ENCODE data around the gene REM2. TPM values are rescaled to one million over a fixed set of nuclear protein-coding genes. Genes with fewer than 3 reads are reported as not detected.

The REM2 gene
- total RNA-seq, 2 experiments from 2014 or later = 1.5 to 5.7 TPM

- DNase-seq (ENCODE audit: low spot score) = no peak
- no peaks in the 10 kb centered on the region for H4K20me1 ChIP-seq (ENCODE audit: insufficient read depth, low read length)
- peaks cover 64% of the 10 kb centered on the region for H3K36me3 ChIP-seq (ENCODE audit: insufficient read depth, low read length)
- POLR2A ChIA-PET = no interaction called here
- H3K4me2 ChIP-seq (ENCODE audit: low read length) = no peak overlapping the region
- H3K27ac ChIP-seq (ENCODE audit: low read depth, low read length, poor library complexity, severe bottlenecking) = no peak overlapping the region
- peaks cover 6% of the 10 kb centered on the region; the same call in 1 of the 2 replicates for H3K79me2 ChIP-seq (ENCODE audit: insufficient read depth, low read depth, low read length)
- no peaks in the 10 kb centered on the region for H3K9me3 ChIP-seq (ENCODE audit: low read length)
- intact Hi-C loops (cut with micrococcal nuclease; ENCODE audit: unreplicated experiment) = no loop called here
- TF ChIP-seq EZH2phosphoT487 (IDR thresholded peaks at IDR 0.05; ENCODE audit: borderline replicate concordance, low read depth, low read length) = no peak
- TF ChIP-seq CTCF (conservative IDR thresholded peaks at IDR 0.05; ENCODE audit: low read length) = no peak
- BruUV-seq (replicated peaks) = no TSS peak
- peaks cover 28% of the 10 kb centered on the region for H3K4me1 ChIP-seq (ENCODE audit: insufficient read depth, low read length, poor library complexity, severe bottlenecking)
- CTCF ChIA-PET (ENCODE audit: unreplicated experiment) = no interaction called here
- H2AFZ ChIP-seq (ENCODE audit: low read length) = no peak overlapping the region
- no peak overlapping the region for H3K4me3 ChIP-seq (ENCODE audit: low read depth, low read length, poor library complexity, severe bottlenecking)
- no peaks in the 10 kb centered on the region for H3K9me2 ChIP-seq (ENCODE audit: insufficient read depth, low read length)
These were observed 4.5 kb upstream of the REM2 start for GRCh38 chr14:22878271-22879246.

GRCh38 chr14:22882064-22882463, 958 bp upstream of the REM2 start:
- Histone ChIP-seq H3K9me3 (ENCODE audit: low read length) (no peaks in the 10 kb centered on the region), H4K20me1 (ENCODE audit: insufficient read depth, low read length) (no peaks in the 10 kb centered on the region), H3K27ac (ENCODE audit: low read depth, low read length, poor library complexity, severe bottlenecking) (peak overlapping the region; percentile 66), H3K36me3 (ENCODE audit: insufficient read depth, low read length) (peaks cover 28% of the 10 kb centered on the region), H3K4me2 (ENCODE audit: low read length) (peak overlapping the region; percentile 79), H2AFZ (ENCODE audit: low read length) (no peak overlapping the region), H3K4me1 (ENCODE audit: insufficient read depth, low read length, poor library complexity, severe bottlenecking) (peaks cover 54% of the 10 kb centered on the region), H3K9me2 (ENCODE audit: insufficient read depth, low read length) (no peaks in the 10 kb centered on the region), H3K79me2 (ENCODE audit: insufficient read depth, low read depth, low read length) (no peaks in the 10 kb centered on the region), H3K4me3 (ENCODE audit: low read depth, low read length, poor library complexity, severe bottlenecking) (no peak overlapping the region)
- POLR2A ChIA-PET = interaction anchor here (0.6 to 7.6 kb wide), 5 partner anchors 8 to 36 kb away, joined by 3 to 65 read pairs (median 3); partner anchors contain the start of gene LRP10
- TF ChIP-seq EZH2phosphoT487 (IDR thresholded peaks at IDR 0.05; ENCODE audit: borderline replicate concordance, low read depth, low read length) = no peak
- no peak for TF ChIP-seq CTCF (conservative IDR thresholded peaks at IDR 0.05; ENCODE audit: low read length)
- DNase-seq (ENCODE audit: low spot score) = no peak
- no TSS peak for BruUV-seq (replicated peaks)
- CTCF ChIA-PET (ENCODE audit: unreplicated experiment) = interaction anchor here (0.9 to 1.1 kb wide), 2 partner anchors 11 to 14 kb away, joined by 3 read pairs; no protein-coding TSS in a partner anchor
- intact Hi-C loops (cut with micrococcal nuclease; ENCODE audit: unreplicated experiment) = no loop called here

Data from OCI-LY7 (cell line).